T-helper 1 cell treated with Interleukin-12 subunit alpha and Interleukin-12 subunit beta and Interleukin-4 antibody, amounts not matched to agents 30 μg/mL and 1 μg/mL, for 36 hours (primary cell): Measurements from ENCODE around the gene SRC.

Source experiments
- H3K27ac Mint-ChIP-seq: one replicate; pipeline ENCODE4 v1.8.0; 2021; ENCODE audit warnings: mild to moderate bottlenecking, mixed read lengths
- H3K27me3 Mint-ChIP-seq: one replicate; pipeline ENCODE4 v1.8.0; 2021; ENCODE audit warnings: low read depth, mixed read lengths
- H3K36me3 Mint-ChIP-seq: one replicate; pipeline ENCODE4 v1.8.0; 2021; ENCODE audit warnings: low read depth, mixed read lengths
- H3K4me1 Mint-ChIP-seq: one replicate; pipeline ENCODE4 v1.8.0; 2021; ENCODE audit warnings: low read depth, mixed read lengths
- H3K4me3 Mint-ChIP-seq: one replicate; pipeline ENCODE4 v1.8.0; 2021; ENCODE audit warnings: mild to moderate bottlenecking, moderate library complexity, mixed read lengths
- H3K9me3 Mint-ChIP-seq: one replicate; pipeline ENCODE4 v1.8.0; 2021; ENCODE audit warnings: mixed read lengths

Gene SRC

GRCh38 chr20:37347891-37348791, 2.2 kb downstream of the SRC start:
- Mint-ChIP-seq H3K4me1 (peaks cover 19% of the 10 kb centered on the region), H3K9me3 (no peaks in the 10 kb centered on the region), H3K36me3 (no peaks in the 10 kb centered on the region), H3K27ac (no peak overlapping the region), H3K4me3 (peak overlapping the region; percentile 4), H3K27me3 (no peaks in the 10 kb centered on the region)

GRCh38 chr20:37348792-37349516, 3.0 kb downstream of the SRC start:
- Mint-ChIP-seq H3K4me1 (peaks cover 13% of the 10 kb centered on the region), H3K27me3 (no peaks in the 10 kb centered on the region), H3K36me3 (no peaks in the 10 kb centered on the region), H3K4me3 (no peak overlapping the region), H3K27ac (no peak overlapping the region), H3K9me3 (no peaks in the 10 kb centered on the region)

GRCh38 chr20:37349517-37350491, 3.9 kb downstream of the SRC start:
- no peak overlapping the region for H3K27ac Mint-ChIP-seq
- H3K36me3 Mint-ChIP-seq, result no peaks in the 10 kb centered on the region
- H3K27me3 Mint-ChIP-seq, result no peaks in the 10 kb centered on the region
- H3K9me3 Mint-ChIP-seq, result no peaks in the 10 kb centered on the region
- peaks cover 6% of the 10 kb centered on the region for H3K4me1 Mint-ChIP-seq
- H3K4me3 Mint-ChIP-seq, result no peak overlapping the region

GRCh38 chr20:37350649-37351574, 5.0 kb downstream of the SRC start:
- Mint-ChIP-seq H3K27ac (no peak overlapping the region), H3K36me3 (no peaks in the 10 kb centered on the region), H3K27me3 (no peaks in the 10 kb centered on the region), H3K4me1 (no peaks in the 10 kb centered on the region), H3K9me3 (no peaks in the 10 kb centered on the region), H3K4me3 (no peak overlapping the region)

GRCh38 chr20:37351689-37352607, 6.0 kb downstream of the SRC start:
- no peaks in the 10 kb centered on the region for H3K36me3 Mint-ChIP-seq
- H3K4me1 Mint-ChIP-seq, result no peaks in the 10 kb centered on the region
- H3K27me3 Mint-ChIP-seq, result no peaks in the 10 kb centered on the region
- H3K27ac Mint-ChIP-seq, result no peak overlapping the region
- H3K4me3 Mint-ChIP-seq, result no peak overlapping the region
- no peaks in the 10 kb centered on the region for H3K9me3 Mint-ChIP-seq

GRCh38 chr20:37352608-37352980, 6.7 kb downstream of the SRC start:
- Mint-ChIP-seq H3K4me1 (no peaks in the 10 kb centered on the region), H3K27ac (no peak overlapping the region), H3K27me3 (no peaks in the 10 kb centered on the region), H3K4me3 (no peak overlapping the region), H3K9me3 (no peaks in the 10 kb centered on the region), H3K36me3 (no peaks in the 10 kb centered on the region)

GRCh38 chr20:37353285-37353849, 7.4 kb downstream of the SRC start:
- Mint-ChIP-seq H3K4me1 (no peaks in the 10 kb centered on the region), H3K27me3 (no peaks in the 10 kb centered on the region), H3K9me3 (no peaks in the 10 kb centered on the region), H3K4me3 (no peak overlapping the region), H3K27ac (no peak overlapping the region), H3K36me3 (no peaks in the 10 kb centered on the region)

GRCh38 chr20:37354210-37355195, 8.6 kb downstream of the SRC start:
- Mint-ChIP-seq H3K9me3 (no peaks in the 10 kb centered on the region), H3K4me1 (no peaks in the 10 kb centered on the region), H3K27me3 (no peaks in the 10 kb centered on the region), H3K4me3 (no peak overlapping the region), H3K36me3 (no peaks in the 10 kb centered on the region), H3K27ac (no peak overlapping the region)

- H3K36me3 Mint-ChIP-seq, result no peaks in the 10 kb centered on the region
- no peak overlapping the region for H3K27ac Mint-ChIP-seq
- H3K4me1 Mint-ChIP-seq, result no peaks in the 10 kb centered on the region
- H3K4me3 Mint-ChIP-seq, result no peak overlapping the region
- H3K9me3 Mint-ChIP-seq, result no peaks in the 10 kb centered on the region
- no peaks in the 10 kb centered on the region for H3K27me3 Mint-ChIP-seq
Measured at GRCh38 chr20:37355252-37356180, 9.6 kb downstream of the SRC start.

- no peaks in the 10 kb centered on the region for H3K9me3 Mint-ChIP-seq
- H3K36me3 Mint-ChIP-seq, result no peaks in the 10 kb centered on the region
- H3K27me3 Mint-ChIP-seq, result no peaks in the 10 kb centered on the region
- H3K4me1 Mint-ChIP-seq, result no peaks in the 10 kb centered on the region
- H3K4me3 Mint-ChIP-seq, result no peak overlapping the region
- no peak overlapping the region for H3K27ac Mint-ChIP-seq
Measured at GRCh38 chr20:37356387-37356786, 10.4 kb downstream of the SRC start.

- Mint-ChIP-seq H3K27ac (no peak overlapping the region), H3K27me3 (no peaks in the 10 kb centered on the region), H3K9me3 (no peaks in the 10 kb centered on the region), H3K4me3 (no peak overlapping the region), H3K4me1 (no peaks in the 10 kb centered on the region), H3K36me3 (no peaks in the 10 kb centered on the region)
Measured at GRCh38 chr20:37356961-37357371, 11.0 kb downstream of the SRC start.
